Stimulated activated CD4-positive, alpha-beta T cell treated with anti-CD3 and anti-CD28 coated beads, TNF-alpha, amount 100 ng/mL, for 48 hours (primary cell): ENCODE data around the gene CDC14A.
"Not testable (repeated sequence)": the region's sequence is repeated elsewhere in the genome, so short reads cannot be mapped to it uniquely, and the experiment has no call there.

Source experiments
- DNase-seq, 3 donors: peaks; one replicate each; pipeline ENCODE4 v3.0.0-alpha.2; 2020; ENCODE audit warnings: low read depth in 3 of 3

The CDC14A gene

DNA sequence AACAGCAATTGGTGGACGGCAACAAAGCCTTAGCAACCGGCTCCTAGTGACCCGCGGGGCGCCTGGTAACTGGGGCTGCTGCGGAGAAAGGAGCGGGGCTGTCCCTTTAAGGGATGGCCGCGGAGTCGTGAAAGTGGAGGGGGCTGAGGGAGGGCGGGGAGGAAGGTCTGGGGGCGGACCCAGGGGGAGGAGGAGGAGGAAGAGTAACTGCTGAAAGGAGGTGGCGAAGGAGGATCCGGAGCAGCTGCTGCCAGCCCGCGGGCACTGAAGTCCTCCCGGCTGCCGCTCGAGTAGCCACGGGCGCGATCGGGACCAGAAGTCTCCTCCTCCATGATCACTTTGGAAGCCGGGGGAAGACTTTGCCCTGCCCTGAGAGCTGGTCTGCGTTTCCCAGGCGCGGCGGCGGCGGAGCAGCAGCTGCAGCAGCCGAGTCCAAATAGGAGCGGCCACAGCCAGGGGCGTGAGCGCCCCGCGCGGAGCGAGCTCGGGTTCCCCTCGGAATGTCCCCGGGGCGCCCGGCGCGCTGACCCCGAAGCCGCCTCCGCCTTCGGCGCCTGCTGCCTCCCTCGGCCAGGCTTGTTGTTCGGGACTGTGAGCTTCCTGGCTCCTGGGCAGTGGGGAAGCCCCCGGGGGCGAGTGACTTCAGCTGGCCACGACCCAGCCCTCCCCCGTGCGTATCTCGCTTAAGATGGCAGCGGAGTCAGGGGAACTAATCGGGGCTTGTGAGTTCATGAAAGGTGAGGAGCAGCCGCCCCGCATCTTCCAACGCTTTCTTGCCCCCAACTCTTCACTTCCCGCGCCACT is at the start of gene CDC14A:
Gene CDC14A (plus strand): TSS at position 240 of the 804 bp plus-strand sequence. CDS start 449 bp downstream, at position 689.
- DNase-seq: peak; percentile 76 to 81 (median 81)

DNA sequence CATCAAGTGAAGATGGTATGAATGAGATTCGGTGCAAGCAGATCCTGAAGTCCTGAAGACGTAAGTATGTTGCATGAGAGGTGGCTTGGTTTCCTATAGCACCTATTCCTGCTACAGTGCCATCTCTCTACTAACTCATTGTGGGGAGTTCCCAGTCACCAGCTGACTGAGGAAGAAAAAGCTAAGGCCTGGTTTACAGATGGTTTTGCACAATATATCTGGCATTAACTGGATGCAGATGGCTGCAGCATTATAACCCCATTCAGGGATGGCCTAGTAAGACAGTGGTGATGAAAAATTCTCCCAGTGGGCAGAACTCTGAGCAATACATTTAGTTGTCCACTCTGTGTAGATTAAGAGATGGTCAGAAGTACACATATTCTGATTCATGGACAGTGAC is 49.6 kb upstream of the CDC14A start:
- DNase-seq: no peak

DNA sequence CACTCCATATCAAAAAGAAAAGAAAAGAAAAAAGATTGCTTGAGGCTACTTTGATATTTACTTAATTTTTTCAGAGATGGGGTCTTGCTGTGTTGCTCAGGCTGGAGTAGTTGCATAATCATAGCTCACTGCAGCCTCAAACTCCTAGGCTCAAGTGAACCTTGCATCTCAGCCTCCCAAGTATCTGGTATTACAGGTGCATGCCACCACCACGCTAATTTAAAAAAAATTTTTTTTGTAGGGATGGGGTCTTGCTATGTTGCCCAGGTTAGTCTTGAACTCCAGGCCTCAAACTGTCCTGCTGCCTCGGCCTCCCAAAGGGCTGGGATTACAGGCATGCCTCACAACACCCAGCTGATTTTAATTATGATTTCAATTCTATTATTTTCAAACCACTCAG is 48.1 kb upstream of the CDC14A start:
- no peak for DNase-seq

- DNase-seq: no peak
Measured at GRCh38 chr1:100304921-100305320, 47.4 kb upstream of the CDC14A start.

DNA sequence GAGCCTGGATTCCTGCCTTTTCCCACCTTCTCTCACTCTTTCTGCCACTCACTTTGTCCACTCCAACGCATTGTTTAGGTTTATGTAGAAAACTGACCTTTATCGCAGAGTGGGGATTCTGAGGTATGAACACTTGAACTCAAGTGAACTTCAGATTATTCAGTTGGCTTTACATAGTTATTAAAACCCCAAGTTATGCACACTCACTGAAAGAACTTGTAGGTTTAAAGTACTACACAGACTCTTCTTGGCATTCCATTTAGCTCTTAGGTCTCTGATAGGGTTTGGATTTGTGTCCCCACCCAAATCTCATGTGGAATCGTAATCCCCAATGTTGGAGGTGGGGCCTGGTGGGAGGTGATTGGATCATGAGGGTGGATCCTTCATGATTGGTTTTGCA is 46.4 kb upstream of the CDC14A start:
- DNase-seq: no peak

DNA sequence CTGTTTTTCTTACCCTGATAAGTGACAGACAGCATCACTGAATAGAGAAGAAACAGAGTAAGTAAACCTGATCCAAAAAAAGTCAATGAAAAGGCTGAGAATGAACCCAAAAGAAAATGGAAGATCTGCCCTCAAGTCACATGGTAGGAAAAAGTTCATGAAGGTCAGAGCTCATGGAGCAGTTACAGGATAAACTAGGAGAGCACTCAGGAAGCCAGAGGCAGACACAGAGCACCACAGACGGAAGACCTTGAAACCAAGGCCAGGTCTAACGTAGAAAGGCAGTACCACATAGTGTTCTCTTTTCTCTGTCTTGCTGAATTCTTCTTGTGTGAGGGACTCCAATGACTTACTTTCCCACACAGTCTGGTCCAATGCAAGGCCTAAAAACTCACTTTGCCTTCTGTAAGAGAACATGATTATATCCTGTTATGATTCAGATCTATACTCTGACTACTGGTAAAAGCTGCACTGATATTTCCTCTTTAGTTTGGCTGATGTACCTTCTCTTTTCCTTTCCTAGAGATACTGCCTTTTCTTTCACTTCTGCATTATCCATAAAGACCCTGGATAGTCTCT is 45.5 kb upstream of the CDC14A start:
- DNase-seq: no peak

- no peak for DNase-seq
Measured at GRCh38 chr1:100308777-100309176, 43.5 kb upstream of the CDC14A start.

- DNase-seq: no peak
Measured at GRCh38 chr1:100309863-100310262, 42.4 kb upstream of the CDC14A start.

GRCh38 chr1:100313382-100313781 is 38.9 kb upstream of the CDC14A start:
- no peak for DNase-seq

DNA sequence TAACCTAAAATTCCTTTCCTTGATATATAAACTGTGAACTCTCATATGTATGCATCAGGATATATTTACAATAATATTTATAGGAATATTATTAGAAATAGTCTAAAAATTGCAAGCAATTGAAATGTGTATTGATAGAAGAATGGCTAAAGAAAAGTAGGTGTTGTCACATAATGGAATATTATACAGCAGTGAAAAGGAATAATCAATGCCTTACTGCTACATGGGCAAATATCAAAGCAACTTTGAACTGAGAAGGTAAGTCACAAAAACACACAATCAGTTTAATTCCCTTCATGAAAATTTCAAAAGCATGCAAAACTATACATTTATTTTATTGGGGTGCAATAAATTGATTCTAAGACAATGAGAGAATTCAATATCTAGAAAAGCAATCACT is 35.7 kb upstream of the CDC14A start:
- DNase-seq: no peak

DNA sequence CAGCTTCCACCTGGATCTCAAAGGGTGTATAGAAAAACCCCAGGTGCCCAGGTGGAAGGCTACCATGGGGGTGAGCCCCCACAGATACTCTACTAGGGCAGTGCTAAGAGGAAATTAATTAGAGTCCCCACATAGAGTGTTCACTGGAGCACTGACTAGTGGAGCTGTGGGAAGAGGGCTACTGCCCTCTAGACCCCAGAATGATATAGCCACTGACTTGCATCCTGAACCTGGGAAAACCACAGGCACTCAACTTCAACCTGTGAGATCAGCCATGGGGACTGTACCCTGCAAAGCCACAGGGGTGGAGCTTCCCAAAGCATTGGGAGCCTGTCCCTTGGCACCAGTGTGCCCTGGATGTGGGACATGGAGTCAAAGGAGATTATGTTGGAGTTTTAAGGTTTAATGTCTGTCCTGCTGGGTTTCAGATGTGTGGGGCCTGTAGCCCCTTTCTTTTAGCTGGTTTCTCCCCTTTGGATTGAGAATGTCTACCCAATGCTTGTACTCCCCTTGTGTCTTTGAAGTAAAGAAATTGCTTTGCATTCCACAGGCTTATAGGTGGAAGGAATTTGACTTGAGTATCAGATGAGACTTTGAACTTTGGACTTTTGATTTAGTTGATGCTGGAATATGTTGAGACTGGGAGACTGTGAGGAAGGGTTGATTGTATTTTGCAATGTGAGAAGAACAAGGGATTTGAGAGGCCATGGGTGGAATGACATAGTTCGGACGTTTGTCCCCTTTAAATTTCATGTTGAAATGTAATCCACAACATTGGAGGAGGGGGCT is 31.8 kb upstream of the CDC14A start:
- no peak for DNase-seq

DNA sequence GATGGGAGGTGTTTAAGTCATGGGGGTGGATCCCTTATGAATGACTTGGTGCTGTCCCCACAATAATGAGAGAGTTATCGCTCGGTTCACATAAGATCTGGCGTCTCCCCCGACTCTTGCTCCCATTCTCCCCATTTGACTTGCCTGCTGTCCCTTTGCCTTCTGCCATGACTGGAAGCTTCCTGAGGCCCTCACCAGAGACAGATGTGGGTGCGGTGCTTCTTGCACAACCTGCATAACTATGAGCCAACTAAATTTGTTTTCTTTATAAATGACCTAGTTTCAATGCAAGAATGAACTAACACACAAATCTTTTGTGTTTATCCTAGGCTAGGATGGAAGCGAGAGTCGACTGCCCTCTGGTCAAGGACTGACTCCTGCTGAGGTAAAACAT is 31.2 kb upstream of the CDC14A start:
- DNase-seq: no peak

DNA sequence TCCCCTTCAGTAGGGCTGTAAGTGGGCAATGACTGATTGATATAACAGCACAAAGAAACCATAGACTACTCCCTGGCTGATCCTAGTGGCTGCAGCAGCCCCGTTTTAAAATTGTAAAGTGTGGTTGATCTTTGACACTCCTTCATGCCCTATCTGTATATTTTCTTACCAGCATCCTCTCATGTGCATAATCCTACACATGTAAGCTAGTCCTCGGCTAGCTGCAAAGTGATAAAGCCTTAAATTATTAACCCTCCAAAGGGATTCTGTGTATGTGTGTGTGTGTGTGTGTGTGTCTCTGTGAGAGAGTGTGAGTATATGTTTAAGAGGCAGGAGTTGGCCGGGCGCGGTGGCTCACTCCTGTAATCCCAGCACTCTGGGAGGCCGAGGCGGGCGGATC is 30.8 kb upstream of the CDC14A start:
- no peak for DNase-seq

DNA sequence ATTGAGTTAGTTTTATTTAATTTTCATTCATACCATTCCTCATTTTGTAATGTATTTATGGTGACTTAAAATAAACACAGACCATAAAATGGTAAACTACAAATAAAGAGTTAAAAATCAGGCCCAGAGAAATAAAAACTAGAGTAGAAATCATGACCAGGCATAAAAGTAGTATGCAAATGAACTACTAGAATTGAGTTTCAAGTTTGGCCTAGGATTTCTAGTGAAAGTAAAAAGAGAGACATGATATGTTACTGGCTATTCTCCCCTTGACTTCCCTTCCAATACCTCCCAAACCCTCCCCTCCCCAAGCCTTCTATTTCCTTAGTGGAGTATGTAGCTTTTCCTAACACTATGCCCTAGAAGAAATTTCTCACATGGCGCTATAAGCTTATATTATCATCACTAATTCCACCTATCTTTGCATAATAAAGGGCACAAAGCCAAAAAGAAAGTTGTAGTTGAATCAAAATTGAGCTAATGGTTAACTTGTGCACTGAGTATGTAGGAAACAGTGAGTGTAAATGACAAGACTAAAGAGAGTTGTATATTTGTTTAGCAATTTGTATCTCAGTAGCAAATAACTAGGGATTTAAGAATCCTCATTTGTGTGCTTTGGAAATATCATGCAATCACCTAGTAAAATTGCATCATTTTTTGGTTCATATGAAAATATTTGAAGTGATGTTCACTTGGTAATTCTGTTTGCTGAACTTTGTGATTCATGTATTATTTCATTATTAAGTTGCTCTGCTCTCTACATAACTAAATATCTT is 29.7 kb upstream of the CDC14A start:
- no peak for DNase-seq

DNA sequence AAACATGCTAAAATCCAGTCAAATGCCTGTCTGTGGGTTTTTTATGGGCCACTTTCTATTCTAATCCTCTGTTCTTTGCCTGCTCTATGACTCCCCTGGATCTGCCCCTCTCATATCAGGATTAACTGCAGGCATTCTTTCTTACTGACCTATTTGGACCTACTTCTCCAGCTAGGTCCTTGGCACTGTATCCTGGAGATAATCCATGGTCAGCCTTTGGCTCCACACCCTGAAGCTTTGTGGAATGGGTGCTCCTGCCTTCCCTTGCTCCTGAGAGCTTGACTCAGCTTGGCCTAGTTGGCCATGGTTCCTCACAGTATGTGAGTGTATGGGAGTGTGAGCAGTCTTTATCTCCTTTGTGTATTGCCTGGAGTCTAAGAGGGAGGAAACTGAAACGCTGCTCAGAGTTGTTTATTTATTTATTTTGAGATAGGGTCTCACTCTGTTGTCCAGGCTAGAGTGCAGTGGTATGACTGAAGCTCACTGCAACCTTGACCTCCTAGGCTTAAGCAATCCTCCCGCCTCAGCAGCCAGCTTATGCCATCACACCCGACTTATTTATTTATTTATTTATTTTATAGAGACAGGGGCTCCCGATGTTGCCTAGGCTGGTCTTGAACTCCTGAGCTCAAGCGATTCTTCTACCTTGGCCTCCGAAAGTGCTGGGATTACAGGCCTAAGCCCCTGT is 28.7 kb upstream of the CDC14A start:
- DNase-seq: no peak

DNA sequence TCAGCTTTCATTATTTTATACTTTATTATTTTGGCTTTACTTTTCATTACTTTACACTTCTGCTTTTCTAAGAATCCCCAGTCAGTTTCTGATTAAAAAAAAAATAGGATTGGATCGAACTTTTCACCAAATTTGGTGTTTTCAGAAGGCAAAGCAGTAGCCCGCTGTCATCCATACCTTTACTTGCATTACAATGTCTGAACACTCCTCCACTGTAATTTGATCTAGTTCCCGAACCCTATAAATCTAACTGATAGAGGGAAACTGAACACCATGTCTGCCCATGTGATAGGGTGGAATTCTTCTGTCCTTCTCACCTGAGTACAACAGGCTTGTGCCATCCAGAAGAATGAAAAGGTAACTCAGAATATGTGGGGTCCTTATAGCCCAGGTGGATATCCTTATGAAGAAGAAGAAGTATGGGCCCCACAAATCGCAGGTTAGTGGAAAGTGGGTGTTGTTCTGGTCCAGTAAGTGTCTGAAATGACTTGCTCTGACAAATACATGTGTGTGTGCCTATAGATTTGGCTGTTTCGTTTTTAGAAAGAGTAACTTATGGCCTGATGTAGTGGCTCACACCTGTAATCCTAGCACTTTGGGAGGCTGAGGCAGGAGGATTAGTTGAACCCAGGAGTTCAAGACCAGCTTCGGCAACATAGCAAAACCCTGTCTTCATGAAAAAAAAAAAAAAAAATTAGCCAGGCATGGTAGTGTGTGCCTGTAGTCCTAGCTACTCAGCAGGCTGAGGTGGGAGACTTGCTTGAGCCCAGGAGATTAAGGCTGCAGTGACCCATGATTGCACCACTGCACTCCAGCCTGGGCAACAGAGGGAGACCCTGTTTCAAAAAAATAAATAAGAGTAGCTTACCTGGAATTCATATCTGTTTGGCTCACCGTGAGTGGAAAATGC is 26.6 kb upstream of the CDC14A start:
- DNase-seq: no peak

- DNase-seq: not testable (repeated sequence)
Measured at GRCh38 chr1:100326325-100326670, 26.0 kb upstream of the CDC14A start.

DNA sequence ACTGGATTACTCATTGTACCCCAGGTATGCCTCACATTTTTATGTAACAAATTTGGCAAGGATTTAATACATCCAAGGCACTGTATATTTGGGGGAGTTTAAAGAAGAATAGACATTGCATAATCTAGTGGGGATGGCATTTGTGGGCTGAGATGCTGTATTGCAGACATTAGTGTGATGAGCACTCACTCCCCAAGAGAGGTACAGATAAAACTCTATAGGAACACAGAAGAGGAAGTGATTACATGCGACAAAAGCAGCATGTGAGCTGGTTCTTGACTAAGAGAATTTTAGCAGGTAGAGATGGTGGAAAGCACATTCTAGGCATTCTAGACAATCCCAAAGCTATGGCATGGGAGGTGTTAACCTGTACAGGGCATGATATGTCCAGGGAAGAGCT is 24.2 kb upstream of the CDC14A start:
- DNase-seq: no peak

DNA sequence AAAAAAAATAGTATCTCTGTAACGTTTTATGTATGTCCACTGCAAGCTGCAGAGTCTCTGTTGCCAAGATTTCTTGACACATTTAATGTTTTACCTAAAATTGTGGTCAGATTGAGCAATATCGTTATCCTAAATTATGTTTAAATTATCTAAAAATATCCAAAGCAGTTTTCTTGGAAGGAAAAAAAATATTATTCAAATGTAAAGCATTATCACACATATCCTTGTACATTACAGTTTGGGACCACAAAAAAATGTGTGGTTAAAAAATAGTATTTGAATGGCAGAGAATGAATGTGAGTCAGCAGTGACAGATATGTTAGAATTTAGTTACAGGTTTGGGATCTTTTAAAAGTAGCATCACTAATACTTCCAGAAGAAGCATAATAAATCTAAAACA is 21.2 kb upstream of the CDC14A start:
- not testable (repeated sequence) for DNase-seq

DNA sequence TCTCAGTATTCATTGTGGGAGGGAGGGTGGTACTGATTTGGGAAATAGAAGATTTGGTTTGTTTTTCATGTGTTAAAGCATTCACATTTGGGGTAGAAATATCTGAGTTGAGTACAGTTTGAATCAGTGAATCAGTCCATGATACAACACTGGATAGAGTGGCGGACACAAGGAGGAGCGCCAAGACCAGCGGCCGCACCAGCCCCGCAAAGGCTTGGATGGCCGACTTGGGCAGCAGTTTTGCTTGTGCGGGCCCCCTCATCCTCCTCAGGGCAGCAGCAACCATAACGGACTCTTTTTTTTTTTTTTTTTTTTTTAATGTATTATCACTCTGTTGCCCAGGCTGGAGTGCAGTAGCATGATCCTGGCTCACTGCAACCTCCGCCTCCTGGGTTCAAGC is 20.0 kb upstream of the CDC14A start:
- no peak for DNase-seq
